Type B pancreatic cell (in vitro differentiated cells): ENCODE results near the gene HDAC9. TPM values are rescaled to one million over a fixed set of nuclear protein-coding genes. Genes with fewer than 3 reads are reported as not detected.

Source experiments
- DNase-seq: peaks from one replicate; pipeline ENCODE4 v3.0.0; 2021; ENCODE audit warnings: mixed read lengths; ENCODE audit not compliant: unreplicated experiment; ENCODE audit errors: extremely low spot score
- H3K27ac Mint-ChIP-seq: 2 replicates; pipeline ENCODE4 v1.8.0; 2021; ENCODE audit warnings: mild to moderate bottlenecking, mixed read lengths
- H3K27me3 Mint-ChIP-seq: 2 replicates; pipeline ENCODE4 v1.8.0; 2021; ENCODE audit warnings: mixed read lengths
- H3K36me3 Mint-ChIP-seq: 2 replicates; pipeline ENCODE4 v1.8.0; 2021; ENCODE audit warnings: mixed read lengths
- H3K4me1 Mint-ChIP-seq: one replicate; pipeline ENCODE4 v1.8.0; 2021; ENCODE audit warnings: mixed read lengths; ENCODE audit not compliant: unreplicated experiment
- H3K4me3 Mint-ChIP-seq: 2 replicates; pipeline ENCODE4 v1.8.0; 2021; ENCODE audit warnings: mild to moderate bottlenecking, mixed read lengths
- H3K9me3 Mint-ChIP-seq: 2 replicates; pipeline ENCODE4 v1.8.0; 2021; ENCODE audit warnings: mixed read lengths
- CTCF ChIP-seq: fragments of 200-600 bp; sonication (generic); conservative IDR thresholded peaks from 2 replicates; pipeline ENCODE4 v1.5.0; 2021; ENCODE audit warnings: antibody characterized with exemption, mild to moderate bottlenecking
- total RNA-seq: library from RNA; stranded (reverse); gene quantifications from 2 replicates; pipeline ENCODE4 v1.2.1, GENCODE V29; 2021; ENCODE audit warnings: low replicate concordance

HDAC9 gene
- total RNA-seq, 1 donor from 2014 or later, result 6.8 TPM

GRCh38 chr7:18534481-18534880, 38.9 kb downstream of the HDAC9 start:
- H3K4me1 Mint-ChIP-seq, result no peaks in the 10 kb centered on the region
- TF ChIP-seq CTCF, result no peak
- H3K4me3 Mint-ChIP-seq, result no peak overlapping the region
- H3K36me3 Mint-ChIP-seq, result no peaks in the 10 kb centered on the region
- H3K27ac Mint-ChIP-seq, result no peak overlapping the region
- no peaks in the 10 kb centered on the region for H3K27me3 Mint-ChIP-seq
- no peak for DNase-seq
- H3K9me3 Mint-ChIP-seq, result no peaks in the 10 kb centered on the region

DNA sequence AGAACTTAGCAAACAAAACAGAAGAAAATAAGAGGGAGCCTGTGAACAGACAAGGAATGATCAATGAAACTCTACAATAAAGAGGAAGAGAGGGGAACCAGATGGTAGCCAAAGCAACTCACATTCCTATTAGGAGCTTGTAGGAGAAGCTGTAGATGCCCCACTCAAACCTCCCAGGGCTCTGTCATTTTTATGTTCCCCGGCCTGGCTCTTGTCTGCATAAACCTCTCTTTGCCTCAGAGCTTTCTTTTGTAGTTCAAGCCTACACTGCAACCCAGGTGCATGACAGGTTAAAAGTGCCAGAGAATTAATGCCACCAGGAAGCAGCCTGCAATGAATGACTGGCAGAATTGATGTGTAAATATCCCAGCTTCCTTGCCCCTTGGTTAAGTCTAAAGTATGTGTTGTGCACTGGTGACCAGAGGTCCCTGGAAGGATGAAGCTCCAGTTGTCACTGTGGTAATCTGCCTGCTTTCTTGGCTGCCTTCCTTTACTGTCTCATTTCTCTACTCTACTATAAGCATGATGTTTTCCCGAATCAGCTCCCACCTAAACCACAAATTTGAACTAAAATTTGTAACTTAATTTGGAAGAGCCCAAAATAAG, 40.4 kb downstream of the HDAC9 start:
- no peak for DNase-seq
- H3K4me3 Mint-ChIP-seq, result no peak overlapping the region
- H3K4me1 Mint-ChIP-seq, result no peaks in the 10 kb centered on the region
- H3K27ac Mint-ChIP-seq, result no peak overlapping the region
- no peaks in the 10 kb centered on the region for H3K27me3 Mint-ChIP-seq
- TF ChIP-seq CTCF, result no peak
- H3K9me3 Mint-ChIP-seq, result no peaks in the 10 kb centered on the region
- no peaks in the 10 kb centered on the region for H3K36me3 Mint-ChIP-seq

DNA sequence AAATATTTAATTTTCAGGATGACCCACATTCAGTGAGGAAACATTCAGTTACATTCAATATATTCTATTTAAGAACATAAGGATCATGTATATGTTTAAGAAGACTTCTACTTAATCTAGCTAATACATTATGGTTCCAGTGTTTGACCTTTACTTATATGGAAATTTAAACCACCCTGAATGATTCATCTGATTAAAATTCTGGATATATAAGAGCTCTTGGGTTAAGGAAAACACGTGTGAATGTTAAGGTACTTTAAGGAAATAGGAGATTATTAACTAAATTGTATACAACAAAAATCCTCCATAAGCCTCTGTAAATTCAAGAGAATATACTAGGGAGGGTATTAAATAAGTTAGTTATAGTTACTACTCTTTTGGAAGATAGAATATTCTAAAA, 40.9 kb downstream of the HDAC9 start:
- DNase-seq, result no peak
- H3K27ac Mint-ChIP-seq, result no peak overlapping the region
- H3K9me3 Mint-ChIP-seq, result no peaks in the 10 kb centered on the region
- H3K4me1 Mint-ChIP-seq, result no peaks in the 10 kb centered on the region
- H3K4me3 Mint-ChIP-seq, result no peak overlapping the region
- TF ChIP-seq CTCF, result no peak
- no peaks in the 10 kb centered on the region for H3K27me3 Mint-ChIP-seq
- no peaks in the 10 kb centered on the region for H3K36me3 Mint-ChIP-seq

GRCh38 chr7:18538554-18539250, 43.2 kb downstream of the HDAC9 start:
- no peak for DNase-seq
- H3K4me1 Mint-ChIP-seq, result no peaks in the 10 kb centered on the region
- no peaks in the 10 kb centered on the region for H3K27me3 Mint-ChIP-seq
- H3K9me3 Mint-ChIP-seq, result no peaks in the 10 kb centered on the region
- no peak overlapping the region for H3K27ac Mint-ChIP-seq
- H3K36me3 Mint-ChIP-seq, result no peaks in the 10 kb centered on the region
- H3K4me3 Mint-ChIP-seq, result no peak overlapping the region
- TF ChIP-seq CTCF, result no peak

GRCh38 chr7:18540396-18540795, 44.8 kb downstream of the HDAC9 start:
- Mint-ChIP-seq H3K27me3 (no peaks in the 10 kb centered on the region), H3K27ac (no peak overlapping the region)
- no peak for TF ChIP-seq CTCF

More at GRCh38 chr7:18540396-18540795, 44.8 kb downstream of the HDAC9 start:
- Mint-ChIP-seq H3K4me1 (no peaks in the 10 kb centered on the region), H3K36me3 (no peaks in the 10 kb centered on the region), H3K9me3 (no peaks in the 10 kb centered on the region), H3K4me3 (no peak overlapping the region)
- no peak for DNase-seq
